Nephron progenitor cell (in vitro differentiated cells): ENCODE results near the gene ABCA12.
A peak's percentile ranks its signal among the peaks of the same experiment; 100 is the strongest.

Experiments used
- DNase-seq: peaks from one replicate; pipeline ENCODE4 v3.0.0; 2021
- H3K27ac Mint-ChIP-seq: 2 replicates; pipeline ENCODE4 v1.8.0; 2021; ENCODE audit warnings: mild to moderate bottlenecking, moderate library complexity, mixed read lengths
- H3K27me3 Mint-ChIP-seq: 2 replicates; pipeline ENCODE4 v1.8.0; 2021; ENCODE audit warnings: mild to moderate bottlenecking, low read depth, mixed read lengths; ENCODE audit not compliant: poor library complexity
- H3K36me3 Mint-ChIP-seq: 2 replicates; pipeline ENCODE4 v1.8.0; 2021; ENCODE audit warnings: low read depth, mixed read lengths
- H3K4me1 Mint-ChIP-seq: 2 replicates; pipeline ENCODE4 v1.8.0; 2021; ENCODE audit warnings: mixed read lengths
- H3K4me3 Mint-ChIP-seq: 2 replicates; pipeline ENCODE4 v1.8.0; 2021; ENCODE audit warnings: mild to moderate bottlenecking, moderate library complexity, mixed read lengths
- H3K9me3 Mint-ChIP-seq: 2 replicates; pipeline ENCODE4 v1.8.0; 2021; ENCODE audit warnings: mild to moderate bottlenecking, moderate library complexity, mixed read lengths
- TF ChIP-seq, protein P1 (sequence below): fragments of 200-600 bp; sonication (generic); IDR thresholded peaks from 2 replicates; pipeline ENCODE4 v1.5.0; 2021; ENCODE audit warnings: antibody characterized with exemption

Gene ABCA12, protein sequence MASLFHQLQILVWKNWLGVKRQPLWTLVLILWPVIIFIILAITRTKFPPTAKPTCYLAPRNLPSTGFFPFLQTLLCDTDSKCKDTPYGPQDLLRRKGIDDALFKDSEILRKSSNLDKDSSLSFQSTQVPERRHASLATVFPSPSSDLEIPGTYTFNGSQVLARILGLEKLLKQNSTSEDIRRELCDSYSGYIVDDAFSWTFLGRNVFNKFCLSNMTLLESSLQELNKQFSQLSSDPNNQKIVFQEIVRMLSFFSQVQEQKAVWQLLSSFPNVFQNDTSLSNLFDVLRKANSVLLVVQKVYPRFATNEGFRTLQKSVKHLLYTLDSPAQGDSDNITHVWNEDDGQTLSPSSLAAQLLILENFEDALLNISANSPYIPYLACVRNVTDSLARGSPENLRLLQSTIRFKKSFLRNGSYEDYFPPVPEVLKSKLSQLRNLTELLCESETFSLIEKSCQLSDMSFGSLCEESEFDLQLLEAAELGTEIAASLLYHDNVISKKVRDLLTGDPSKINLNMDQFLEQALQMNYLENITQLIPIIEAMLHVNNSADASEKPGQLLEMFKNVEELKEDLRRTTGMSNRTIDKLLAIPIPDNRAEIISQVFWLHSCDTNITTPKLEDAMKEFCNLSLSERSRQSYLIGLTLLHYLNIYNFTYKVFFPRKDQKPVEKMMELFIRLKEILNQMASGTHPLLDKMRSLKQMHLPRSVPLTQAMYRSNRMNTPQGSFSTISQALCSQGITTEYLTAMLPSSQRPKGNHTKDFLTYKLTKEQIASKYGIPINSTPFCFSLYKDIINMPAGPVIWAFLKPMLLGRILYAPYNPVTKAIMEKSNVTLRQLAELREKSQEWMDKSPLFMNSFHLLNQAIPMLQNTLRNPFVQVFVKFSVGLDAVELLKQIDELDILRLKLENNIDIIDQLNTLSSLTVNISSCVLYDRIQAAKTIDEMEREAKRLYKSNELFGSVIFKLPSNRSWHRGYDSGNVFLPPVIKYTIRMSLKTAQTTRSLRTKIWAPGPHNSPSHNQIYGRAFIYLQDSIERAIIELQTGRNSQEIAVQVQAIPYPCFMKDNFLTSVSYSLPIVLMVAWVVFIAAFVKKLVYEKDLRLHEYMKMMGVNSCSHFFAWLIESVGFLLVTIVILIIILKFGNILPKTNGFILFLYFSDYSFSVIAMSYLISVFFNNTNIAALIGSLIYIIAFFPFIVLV (N-terminal part only)

DNA sequence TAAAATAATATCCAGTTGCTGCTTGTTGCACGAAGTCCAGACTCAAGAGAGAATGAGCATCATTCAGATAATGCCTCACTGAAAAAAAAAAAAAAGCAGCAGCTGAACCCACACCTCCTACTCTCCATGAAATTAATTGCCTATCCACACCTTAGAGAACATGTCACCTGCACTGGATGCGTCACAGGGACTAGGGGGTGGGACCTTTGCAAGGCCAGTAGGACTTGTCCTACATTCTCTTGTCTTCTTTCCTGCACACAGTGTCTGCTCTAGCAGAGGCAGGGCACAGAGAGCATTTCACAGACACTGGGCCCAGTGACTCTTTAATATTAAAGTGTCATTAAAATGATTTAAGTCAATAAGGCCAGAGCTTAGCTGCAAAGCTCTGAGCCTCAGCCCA lies at the start of gene ABCA12:
Gene ABCA12, minus strand, starts transcription at position 148 of the 400 bp plus-strand sequence. CDS start 418 bp downstream, outside the sequence.
- peaks cover 3% of the 10 kb centered on the region for H3K27me3 Mint-ChIP-seq
- TF ChIP-seq, protein P1, sequence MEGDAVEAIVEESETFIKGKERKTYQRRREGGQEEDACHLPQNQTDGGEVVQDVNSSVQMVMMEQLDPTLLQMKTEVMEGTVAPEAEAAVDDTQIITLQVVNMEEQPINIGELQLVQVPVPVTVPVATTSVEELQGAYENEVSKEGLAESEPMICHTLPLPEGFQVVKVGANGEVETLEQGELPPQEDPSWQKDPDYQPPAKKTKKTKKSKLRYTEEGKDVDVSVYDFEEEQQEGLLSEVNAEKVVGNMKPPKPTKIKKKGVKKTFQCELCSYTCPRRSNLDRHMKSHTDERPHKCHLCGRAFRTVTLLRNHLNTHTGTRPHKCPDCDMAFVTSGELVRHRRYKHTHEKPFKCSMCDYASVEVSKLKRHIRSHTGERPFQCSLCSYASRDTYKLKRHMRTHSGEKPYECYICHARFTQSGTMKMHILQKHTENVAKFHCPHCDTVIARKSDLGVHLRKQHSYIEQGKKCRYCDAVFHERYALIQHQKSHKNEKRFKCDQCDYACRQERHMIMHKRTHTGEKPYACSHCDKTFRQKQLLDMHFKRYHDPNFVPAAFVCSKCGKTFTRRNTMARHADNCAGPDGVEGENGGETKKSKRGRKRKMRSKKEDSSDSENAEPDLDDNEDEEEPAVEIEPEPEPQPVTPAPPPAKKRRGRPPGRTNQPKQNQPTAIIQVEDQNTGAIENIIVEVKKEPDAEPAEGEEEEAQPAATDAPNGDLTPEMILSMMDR, result no peak
- peak within 1 kb of the TSS; percentile 44 for H3K27ac Mint-ChIP-seq
- H3K36me3 Mint-ChIP-seq, result no peaks in the 10 kb centered on the region
- no peak within 1 kb of the TSS for H3K4me3 Mint-ChIP-seq
- no peak for DNase-seq
- H3K4me1 Mint-ChIP-seq, result peaks cover 14% of the 10 kb centered on the region
- no peaks in the 10 kb centered on the region for H3K9me3 Mint-ChIP-seq

- H3K4me1 Mint-ChIP-seq, result no peaks in the 10 kb centered on the region
- H3K27ac Mint-ChIP-seq, result no peak overlapping the region
- no peak for DNase-seq
- H3K4me3 Mint-ChIP-seq, result no peak overlapping the region
- H3K9me3 Mint-ChIP-seq, result no peaks in the 10 kb centered on the region
- TF ChIP-seq, protein P1, result no peak
- H3K27me3 Mint-ChIP-seq, result peaks cover 4% of the 10 kb centered on the region
- no peaks in the 10 kb centered on the region for H3K36me3 Mint-ChIP-seq
These were observed 49.7 kb upstream of the ABCA12 start for GRCh38 chr2:215188078-215188477.

DNA sequence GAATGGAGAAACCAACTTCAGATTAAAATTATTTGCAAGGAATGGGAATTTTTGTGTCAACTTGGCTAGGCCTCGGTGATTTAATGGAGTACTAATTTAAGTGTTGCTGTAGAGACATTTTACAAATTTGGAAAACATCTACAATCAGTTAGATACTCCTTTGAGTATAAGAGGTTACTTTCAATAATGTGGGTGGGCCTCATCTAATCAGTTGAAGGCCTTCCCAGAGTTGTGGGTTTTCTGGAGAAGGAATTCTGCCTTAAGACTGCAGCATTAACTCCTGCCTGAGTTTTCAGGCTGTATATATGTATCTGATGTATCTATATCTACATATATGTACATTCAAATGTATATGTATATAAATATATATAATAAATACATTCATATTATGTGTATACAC lies 47.6 kb upstream of the ABCA12 start:
- H3K4me3 Mint-ChIP-seq, result no peak overlapping the region
- H3K9me3 Mint-ChIP-seq, result no peaks in the 10 kb centered on the region
- no peak overlapping the region for H3K27ac Mint-ChIP-seq
- H3K36me3 Mint-ChIP-seq, result no peaks in the 10 kb centered on the region
- TF ChIP-seq, protein P1, result no peak
- peaks cover 4% of the 10 kb centered on the region for H3K27me3 Mint-ChIP-seq
- DNase-seq, result no peak
- H3K4me1 Mint-ChIP-seq, result no peaks in the 10 kb centered on the region

- Mint-ChIP-seq H3K4me3 (no peak overlapping the region), H3K9me3 (peaks cover 3% of the 10 kb centered on the region), H3K27me3 (no peaks in the 10 kb centered on the region), H3K36me3 (no peaks in the 10 kb centered on the region), H3K4me1 (no peaks in the 10 kb centered on the region), H3K27ac (no peak overlapping the region)
- TF ChIP-seq, protein P1, result no peak
- no peak for DNase-seq
These were observed 39.7 kb upstream of the ABCA12 start for GRCh38 chr2:215178121-215178520.

DNA sequence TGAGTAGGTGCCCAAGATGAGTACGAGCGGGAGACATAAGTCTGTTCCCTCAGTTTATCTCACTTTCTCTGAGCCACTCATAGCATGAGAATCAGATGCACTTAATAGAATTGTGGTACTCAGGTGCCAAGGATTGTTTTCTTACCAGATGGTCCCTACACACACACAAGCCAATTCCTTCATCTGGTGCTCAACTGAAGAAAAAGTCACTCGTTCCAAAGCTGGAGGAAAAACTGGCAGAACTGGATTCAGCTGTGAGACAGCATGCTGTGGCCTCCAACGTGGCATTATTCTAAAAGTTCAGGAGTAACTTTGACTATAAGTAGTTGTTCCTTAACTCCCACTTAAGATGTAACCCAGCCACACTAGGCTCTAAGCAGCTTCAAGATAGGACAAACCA lies 33.4 kb upstream of the ABCA12 start:
- Mint-ChIP-seq H3K9me3 (no peaks in the 10 kb centered on the region), H3K36me3 (no peaks in the 10 kb centered on the region), H3K4me1 (no peaks in the 10 kb centered on the region), H3K27me3 (no peaks in the 10 kb centered on the region), H3K4me3 (no peak overlapping the region), H3K27ac (no peak overlapping the region)
- TF ChIP-seq, protein P1, result no peak
- DNase-seq, result no peak
